ENCODE results near the gene KREMEN2. TPM values are rescaled to one million over a fixed set of nuclear protein-coding genes. Genes with fewer than 3 reads are reported as not detected.

Gene KREMEN2
- total and polyA plus RNA-seq, 2 of the 13 experiments (the other 11 are each of a cell fraction or from before 2014, with no cell fraction given) = 0.48 to 1.2 TPM

- TF ChIP-seq ARID4A (CRISPR knock-in tag; IDR thresholded peaks at IDR 0.05; ENCODE audit: borderline replicate concordance) (no peak; the same call in 1 of the 2 replicates), ZNF703 (CRISPR knock-in tag; IDR thresholded peaks at IDR 0.05; ENCODE audit: borderline replicate concordance) (no peak), ZNF773 (CRISPR knock-in tag; IDR thresholded peaks at IDR 0.05; ENCODE audit: borderline replicate concordance) (no peak), MTF2 (CRISPR knock-in tag; IDR thresholded peaks at IDR 0.05; ENCODE audit: borderline replicate concordance) (no peak), ZNF138 (CRISPR knock-in tag; IDR thresholded peaks at IDR 0.05; ENCODE audit: low read depth) (no peak), POGZ (CRISPR knock-in tag; IDR thresholded peaks at IDR 0.05) (no peak), ZUFSP (CRISPR knock-in tag; IDR thresholded peaks at IDR 0.05; ENCODE audit: borderline replicate concordance) (no peak), ZNF567 (CRISPR knock-in tag; IDR thresholded peaks at IDR 0.05; ENCODE audit: borderline replicate concordance) (no peak), THYN1 (CRISPR knock-in tag; IDR thresholded peaks at IDR 0.05; ENCODE audit: borderline replicate concordance, low read depth) (no peak), ZNF577 (CRISPR knock-in tag; IDR thresholded peaks at IDR 0.05; ENCODE audit: borderline replicate concordance, low read depth) (no peak), SRSF4 (IDR thresholded peaks at IDR 0.05; ENCODE audit: low read depth, low read length, poor library complexity, severe bottlenecking) (no peak), CAMTA2 (CRISPR knock-in tag; IDR thresholded peaks at IDR 0.05; ENCODE audit: borderline replicate concordance) (no peak), KDM2A (CRISPR knock-in tag; IDR thresholded peaks at IDR 0.05; ENCODE audit: borderline replicate concordance, low read depth) (peak; percentile 33; the same call in 1 of the 2 replicates), ZBTB14 (CRISPR knock-in tag; IDR thresholded peaks at IDR 0.05) (no peak), RXRB (CRISPR knock-in tag; IDR thresholded peaks at IDR 0.05; ENCODE audit: borderline replicate concordance) (peak; percentile 49; the same call in 1 of the 2 replicates), HNRNPK (IDR thresholded peaks at IDR 0.05; ENCODE audit: low read depth, low read length, poor library complexity, severe bottlenecking) (no peak), HNF4A (CRISPR knock-in tag; IDR thresholded peaks at IDR 0.05) (peak; percentile 42; the same call in 1 of the 2 replicates), FOXC1 (CRISPR knock-in tag; IDR thresholded peaks at IDR 0.05; ENCODE audit: borderline replicate concordance) (no peak)
- TF ChIP-seq, protein P1, sequence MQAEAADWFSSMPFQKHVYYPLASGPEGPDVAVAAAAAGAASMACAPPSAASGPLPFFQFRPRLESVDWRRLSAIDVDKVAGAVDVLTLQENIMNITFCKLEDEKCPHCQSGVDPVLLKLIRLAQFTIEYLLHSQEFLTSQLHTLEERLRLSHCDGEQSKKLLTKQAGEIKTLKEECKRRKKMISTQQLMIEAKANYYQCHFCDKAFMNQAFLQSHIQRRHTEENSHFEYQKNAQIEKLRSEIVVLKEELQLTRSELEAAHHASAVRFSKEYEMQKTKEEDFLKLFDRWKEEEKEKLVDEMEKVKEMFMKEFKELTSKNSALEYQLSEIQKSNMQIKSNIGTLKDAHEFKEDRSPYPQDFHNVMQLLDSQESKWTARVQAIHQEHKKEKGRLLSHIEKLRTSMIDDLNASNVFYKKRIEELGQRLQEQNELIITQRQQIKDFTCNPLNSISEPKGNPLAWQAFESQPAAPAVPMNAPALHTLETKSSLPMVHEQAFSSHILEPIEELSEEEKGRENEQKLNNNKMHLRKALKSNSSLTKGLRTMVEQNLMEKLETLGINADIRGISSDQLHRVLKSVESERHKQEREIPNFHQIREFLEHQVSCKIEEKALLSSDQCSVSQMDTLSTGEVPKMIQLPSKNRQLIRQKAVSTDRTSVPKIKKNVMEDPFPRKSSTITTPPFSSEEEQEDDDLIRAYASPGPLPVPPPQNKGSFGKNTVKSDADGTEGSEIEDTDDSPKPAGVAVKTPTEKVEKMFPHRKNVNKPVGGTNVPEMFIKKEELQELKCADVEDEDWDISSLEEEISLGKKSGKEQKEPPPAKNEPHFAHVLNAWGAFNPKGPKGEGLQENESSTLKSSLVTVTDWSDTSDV (CRISPR knock-in tag; IDR thresholded peaks at IDR 0.05) = no peak
Observed at GRCh38 chr16:3004781-3005284, 40.8 kb downstream of the KREMEN2 start (continued).

Measured in HepG2 (cell line).